HG02798 (cell line): ENCODE results near the gene TTC16.

Source experiments
- ATAC-seq: cut with Tn5 transposase; IDR thresholded peaks from one replicate; pipeline ENCODE4 v1.9.1; 2021; ENCODE audit warnings: mild to moderate bottlenecking; ENCODE audit not compliant: unreplicated experiment, poor library complexity

Gene TTC16

GRCh38 chr9:127761061-127761460, 45.2 kb downstream of the TTC16 start:
- ATAC-seq: no peak

GRCh38 chr9:127761491-127761956, 45.6 kb downstream of the TTC16 start:
- no peak for ATAC-seq

GRCh38 chr9:127762111-127762676, 46.3 kb downstream of the TTC16 start:
- ATAC-seq: no peak

GRCh38 chr9:127763918-127764384, 48.1 kb downstream of the TTC16 start:
- ATAC-seq: no peak

DNA sequence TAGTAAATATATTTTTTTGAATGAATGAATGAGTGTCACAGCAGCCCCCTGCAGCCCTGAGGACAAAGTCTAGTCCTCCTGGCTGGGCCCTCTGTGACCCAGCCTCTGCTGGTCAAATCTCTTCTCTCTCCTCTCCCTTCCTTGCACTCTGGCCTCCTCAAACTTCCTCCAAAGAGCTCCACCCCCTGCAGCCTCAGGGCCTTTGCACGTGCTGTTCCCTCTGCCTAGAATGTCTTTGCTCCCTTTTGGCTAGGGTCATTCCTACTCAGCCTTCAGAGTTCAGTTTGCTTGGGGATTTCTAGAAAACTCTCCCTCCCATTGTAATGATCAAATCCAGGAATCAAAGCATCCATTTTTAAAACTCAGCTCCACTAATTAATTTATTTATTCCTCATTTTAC, 49.5 kb downstream of the TTC16 start:
- no peak for ATAC-seq

GRCh38 chr9:127767410-127767809, 51.5 kb downstream of the TTC16 start:
- ATAC-seq: no peak

DNA sequence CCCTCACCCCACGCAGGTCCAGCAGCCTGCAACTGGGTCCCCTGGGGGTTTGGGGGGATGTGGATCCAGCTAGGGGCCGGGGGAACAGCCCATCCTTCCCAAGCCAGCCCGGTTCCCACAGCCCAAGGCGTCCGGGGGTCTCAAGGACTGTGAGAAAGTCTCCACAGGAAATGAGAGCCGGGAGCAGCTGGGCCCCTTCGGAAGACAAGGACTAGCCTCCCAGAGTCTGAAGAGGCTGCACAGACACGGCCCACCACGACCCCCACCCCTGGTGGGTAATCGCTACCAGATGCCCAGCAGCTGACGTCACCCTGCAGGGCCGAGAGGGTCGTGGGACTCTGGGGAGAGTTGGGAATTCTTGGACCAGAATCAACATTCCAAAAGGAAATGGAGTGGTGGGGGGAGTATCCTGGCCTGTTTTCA, 52.0 kb downstream of the TTC16 start:
- no peak for ATAC-seq

DNA sequence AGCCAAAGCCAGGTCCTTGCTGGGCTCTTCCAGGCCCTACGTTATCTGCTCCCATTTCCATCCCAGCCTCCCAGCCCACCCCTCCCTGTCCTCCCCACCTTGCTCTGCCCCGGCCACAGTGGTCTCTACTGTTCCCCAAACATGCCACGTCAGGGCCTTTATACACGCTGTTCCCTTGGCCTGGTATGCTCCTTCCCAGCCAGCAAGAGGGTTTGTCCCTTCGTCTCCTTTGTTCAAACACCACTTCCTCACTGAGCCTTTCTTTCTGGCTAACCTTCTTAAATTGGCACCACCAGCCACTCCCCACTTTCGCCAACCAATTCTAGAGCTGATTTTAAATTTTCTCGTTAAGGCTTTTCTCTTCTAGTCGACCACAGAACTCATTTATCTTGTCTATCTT, 52.8 kb downstream of the TTC16 start:
- ATAC-seq: no peak

GRCh38 chr9:127769101-127769500, 53.2 kb downstream of the TTC16 start:
- ATAC-seq: no peak

- no peak for ATAC-seq
These were observed 54.2 kb downstream of the TTC16 start for GRCh38 chr9:127769929-127770582.

DNA sequence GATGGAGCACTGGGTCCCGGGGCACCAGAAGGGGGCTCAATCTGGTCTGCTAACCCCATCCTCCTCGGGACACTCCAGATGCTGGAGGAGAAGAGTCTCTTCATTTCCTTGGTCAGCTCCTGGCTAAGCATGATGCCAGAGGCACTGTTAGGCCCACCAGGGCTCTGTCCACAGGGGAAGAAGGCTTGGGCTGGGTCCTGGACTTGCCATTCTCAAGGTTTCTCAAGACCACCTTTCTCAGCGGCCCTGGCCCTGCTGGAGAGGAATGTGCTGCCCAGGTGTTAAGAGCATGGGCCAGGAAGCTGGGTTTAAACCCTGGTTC, 54.7 kb downstream of the TTC16 start:
- ATAC-seq: no peak

- ATAC-seq: peak; percentile 89
These were observed 55.2 kb downstream of the TTC16 start for GRCh38 chr9:127770905-127771569.

DNA sequence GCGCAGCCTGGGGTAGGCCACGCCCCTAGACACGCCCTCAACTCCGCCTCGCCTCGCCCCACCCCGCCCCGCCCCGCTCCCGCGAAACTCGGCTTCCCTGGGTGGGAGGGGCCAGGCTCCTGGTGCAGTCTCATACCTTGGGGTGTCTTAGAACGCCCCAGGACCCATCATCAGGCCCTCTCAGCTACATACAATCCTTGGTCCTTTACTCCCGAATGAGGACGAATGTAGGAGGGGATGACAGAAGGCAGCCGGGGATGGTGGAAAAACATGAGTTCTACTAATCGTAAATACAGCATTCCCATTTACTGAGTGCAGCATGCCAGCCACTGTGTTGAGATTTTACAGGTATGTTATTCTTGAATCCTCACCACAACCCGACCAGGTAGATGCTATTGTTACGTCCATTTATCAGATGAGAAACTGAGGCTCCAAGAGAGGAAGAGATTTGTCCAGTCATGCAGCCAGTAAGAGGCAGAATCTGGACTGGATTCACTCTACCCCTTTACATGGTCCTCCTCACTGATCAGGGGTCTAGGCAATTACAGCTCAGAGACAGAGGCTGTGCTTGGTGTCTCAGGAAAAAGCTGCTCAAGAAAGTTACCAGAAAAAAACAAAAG, 55.8 kb downstream of the TTC16 start:
- ATAC-seq: no peak

DNA sequence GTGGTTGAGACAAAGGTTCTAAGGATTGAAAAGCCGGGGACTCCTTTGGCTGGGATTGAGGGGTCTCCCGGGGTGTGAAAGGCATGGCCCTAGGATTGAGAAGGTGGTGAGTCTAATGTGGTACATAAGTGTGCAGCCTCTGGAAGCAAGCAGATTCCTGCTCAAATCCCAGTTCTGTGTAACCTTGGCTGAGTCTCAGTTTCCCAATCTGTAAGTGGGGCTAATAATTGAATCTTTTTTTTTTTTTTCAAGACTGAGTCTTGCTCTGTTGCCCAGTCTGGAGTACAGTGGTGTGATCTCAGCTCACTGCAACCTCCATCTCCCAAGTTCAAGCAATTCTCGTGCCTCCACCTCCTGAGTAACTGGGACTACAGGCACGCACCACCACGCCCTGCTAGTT, 56.7 kb downstream of the TTC16 start:
- no peak for ATAC-seq

GRCh38 chr9:127773272-127773671, 57.4 kb downstream of the TTC16 start:
- no peak for ATAC-seq

DNA sequence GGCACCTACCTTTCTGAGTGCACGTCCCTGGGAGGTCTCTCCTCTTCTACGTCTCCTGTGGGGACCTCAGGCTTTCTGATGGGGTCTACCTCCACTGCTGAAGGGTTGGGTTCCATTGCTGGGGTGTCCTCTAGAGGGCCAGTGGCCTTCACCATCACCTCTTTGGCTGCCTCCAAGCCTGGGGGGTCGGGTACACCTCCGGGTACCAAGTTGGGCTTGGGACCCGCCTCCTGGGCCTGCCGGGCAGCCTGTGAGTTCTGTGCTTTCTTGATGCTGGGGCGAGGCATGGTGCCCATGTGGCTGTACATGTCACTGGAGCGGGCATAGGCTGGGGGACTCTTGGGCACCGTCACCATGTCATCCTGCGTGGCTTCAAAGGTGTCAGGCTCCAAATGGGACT, 58.1 kb downstream of the TTC16 start:
- ATAC-seq: no peak

DNA sequence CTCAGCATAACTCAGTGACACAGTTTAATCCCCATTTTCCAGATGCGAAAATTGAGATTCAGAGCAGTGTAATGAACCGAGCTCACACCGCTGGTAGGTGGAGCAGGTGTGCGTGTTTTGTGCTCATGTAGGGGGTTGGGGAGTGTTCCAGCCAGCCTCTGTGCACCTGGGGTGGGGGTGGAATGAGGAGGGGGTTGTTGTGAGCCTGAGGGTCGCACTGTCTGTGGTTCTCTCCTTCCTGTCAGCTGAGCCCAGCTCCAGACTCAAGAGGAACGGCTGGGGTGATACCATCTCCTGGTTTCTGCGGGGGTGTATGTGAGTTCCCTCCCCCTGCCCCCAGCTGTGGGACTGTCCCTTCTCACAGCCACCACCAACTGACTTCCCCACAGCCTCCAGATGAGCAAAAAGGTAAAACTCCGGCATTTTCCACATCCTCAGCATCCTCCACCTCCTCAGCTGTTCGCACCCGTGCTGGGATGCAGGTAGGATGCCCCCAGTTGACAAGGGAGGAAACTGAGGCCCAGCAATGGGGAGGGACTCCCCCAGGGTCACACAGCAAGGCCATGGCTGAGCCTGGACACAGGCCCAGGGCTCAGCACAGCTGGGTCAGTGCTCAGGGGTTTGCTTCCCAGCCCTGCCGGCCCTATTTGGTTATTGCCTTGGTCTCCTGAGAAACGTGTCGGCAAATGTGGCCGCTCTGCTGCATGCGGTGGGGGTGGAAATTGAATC, 60.5 kb downstream of the TTC16 start:
- peak; percentile 23 for ATAC-seq

GRCh38 chr9:127776924-127777289, 61.0 kb downstream of the TTC16 start:
- ATAC-seq: no peak

DNA sequence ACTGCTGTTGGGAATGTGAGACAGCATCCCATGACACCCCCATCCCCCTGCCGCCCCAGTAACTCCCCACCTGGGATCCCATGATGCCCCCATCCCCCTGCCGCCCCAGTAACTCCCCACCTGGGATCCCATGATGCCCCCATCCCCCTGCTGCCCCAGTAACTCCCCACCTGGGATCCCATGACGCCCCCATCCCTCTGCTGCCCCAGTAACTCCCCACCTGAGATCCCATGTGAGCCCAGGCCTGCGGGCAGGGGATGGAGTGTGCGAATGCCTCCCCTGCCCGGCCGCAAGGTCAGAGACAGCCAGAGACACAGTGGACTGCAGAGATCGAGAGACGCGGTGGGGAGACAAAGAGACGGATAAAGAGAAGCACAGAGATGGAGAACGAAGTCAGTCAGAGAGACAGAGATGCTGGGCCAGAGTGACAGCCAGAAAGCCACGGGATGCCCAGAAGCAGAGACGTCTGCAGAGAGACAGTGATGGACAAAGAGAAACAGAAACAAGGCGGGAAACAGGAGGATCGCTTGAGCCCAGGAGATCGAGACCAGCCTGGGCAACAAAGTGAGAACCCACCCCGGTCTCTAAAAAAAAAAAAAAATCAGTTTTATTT, 61.6 kb downstream of the TTC16 start:
- no peak for ATAC-seq
